Smooth muscle cell (in vitro differentiated cells): ENCODE results near the gene ABCC12. TPM values are rescaled to one million over a fixed set of nuclear protein-coding genes. Genes with fewer than 3 reads are reported as not detected.

Experiments
- DNase-seq: peaks from one replicate; lab custom pipeline; 2025; ENCODE audit not compliant: unreplicated experiment; lab: John Stamatoyannopoulos, UW
- H2AFZ ChIP-seq: fragments of 200-600 bp; sonication (generic); 2 replicates; pipeline ENCODE4 v1.6.0; 2016; ENCODE audit warnings: antibody characterized with exemption, low read depth, mild to moderate bottlenecking
- H3F3A ChIP-seq: fragments of 200-600 bp; sonication (generic); 2 replicates; pipeline ENCODE4 v1.6.0; 2017; ENCODE audit warnings: antibody characterized with exemption, low read depth
- H3K27ac ChIP-seq: fragments of 200-600 bp; sonication (generic); 2 replicates; pipeline ENCODE4 v1.5.1; 2016; ENCODE audit warnings: low read depth, mild to moderate bottlenecking
- H3K27me3 ChIP-seq: fragments of 200-600 bp; sonication (generic); 2 replicates; pipeline ENCODE4 v1.6.1; 2016; ENCODE audit warnings: low read depth, mild to moderate bottlenecking
- H3K36me3 ChIP-seq: fragments of 200-600 bp; sonication (generic); 2 replicates; pipeline ENCODE4 v1.5.1; 2016; ENCODE audit warnings: low read depth
- H3K4me1 ChIP-seq: fragments of 200-600 bp; sonication (generic); 2 replicates; pipeline ENCODE4 v1.5.1; 2016; ENCODE audit warnings: low read depth
- H3K4me2 ChIP-seq: fragments of 200-600 bp; sonication (generic); 2 replicates; pipeline ENCODE4 v1.6.0; 2016; ENCODE audit warnings: mild to moderate bottlenecking
- H3K4me3 ChIP-seq: fragments of 200-600 bp; sonication (generic); 2 replicates; pipeline ENCODE4 v1.5.1; 2016; ENCODE audit warnings: mild to moderate bottlenecking
- H3K79me2 ChIP-seq: fragments of 200-600 bp; sonication (generic); 2 replicates; pipeline ENCODE4 v1.6.0; 2016; ENCODE audit warnings: low read depth, mild to moderate bottlenecking
- H3K9ac ChIP-seq: fragments of 200-600 bp; sonication (generic); 2 replicates; pipeline ENCODE4 v1.6.0; 2016; ENCODE audit warnings: low read depth
- H3K9me3 ChIP-seq: fragments of 200-600 bp; sonication (generic); replicated peaks from 2 replicates; pipeline ENCODE4 v1.5.1; 2016; ENCODE audit warnings: low read depth
- H4K20me1 ChIP-seq: fragments of 200-600 bp; sonication (generic); 2 replicates; pipeline ENCODE4 v1.6.0; 2016; ENCODE audit warnings: low read depth
- WGBS: methylation state at CpG from one replicate; pipeline ENCODE4 v1.1.7; 2016; ENCODE audit warnings: low lambda C conversion rate; 5-methylcytosine and 5-hydroxymethylcytosine counted together
- polyA plus RNA-seq: library from polyadenylated mRNA; unstranded; fragments of >200 nt; fragmentation: Nextera tagmentation; extraction: Ambion mirVana; gene quantifications from 2 replicates; pipeline ENCODE4 v1.2.1, GENCODE V29; 2016
- total RNA-seq: library from RNA; depleted of rRNA; stranded (reverse); fragments of >200 nt; gene quantifications from 2 replicates; pipeline ENCODE4 v1.2.3, GENCODE V29; 2014
- TF ChIP-seq, protein P1 (sequence below): fragments of 200-600 bp; sonication (generic); IDR thresholded peaks from 2 replicates; pipeline ENCODE4 v1.5.1; 2017; ENCODE audit warnings: borderline replicate concordance, mild to moderate bottlenecking, antibody characterized with exemption; ENCODE audit not compliant: insufficient read depth, poor library complexity, severe bottlenecking

The ABCC12 gene
- total RNA-seq (not detected in 2 replicates), polyA plus RNA-seq (not detected in 2 replicates)

DNA sequence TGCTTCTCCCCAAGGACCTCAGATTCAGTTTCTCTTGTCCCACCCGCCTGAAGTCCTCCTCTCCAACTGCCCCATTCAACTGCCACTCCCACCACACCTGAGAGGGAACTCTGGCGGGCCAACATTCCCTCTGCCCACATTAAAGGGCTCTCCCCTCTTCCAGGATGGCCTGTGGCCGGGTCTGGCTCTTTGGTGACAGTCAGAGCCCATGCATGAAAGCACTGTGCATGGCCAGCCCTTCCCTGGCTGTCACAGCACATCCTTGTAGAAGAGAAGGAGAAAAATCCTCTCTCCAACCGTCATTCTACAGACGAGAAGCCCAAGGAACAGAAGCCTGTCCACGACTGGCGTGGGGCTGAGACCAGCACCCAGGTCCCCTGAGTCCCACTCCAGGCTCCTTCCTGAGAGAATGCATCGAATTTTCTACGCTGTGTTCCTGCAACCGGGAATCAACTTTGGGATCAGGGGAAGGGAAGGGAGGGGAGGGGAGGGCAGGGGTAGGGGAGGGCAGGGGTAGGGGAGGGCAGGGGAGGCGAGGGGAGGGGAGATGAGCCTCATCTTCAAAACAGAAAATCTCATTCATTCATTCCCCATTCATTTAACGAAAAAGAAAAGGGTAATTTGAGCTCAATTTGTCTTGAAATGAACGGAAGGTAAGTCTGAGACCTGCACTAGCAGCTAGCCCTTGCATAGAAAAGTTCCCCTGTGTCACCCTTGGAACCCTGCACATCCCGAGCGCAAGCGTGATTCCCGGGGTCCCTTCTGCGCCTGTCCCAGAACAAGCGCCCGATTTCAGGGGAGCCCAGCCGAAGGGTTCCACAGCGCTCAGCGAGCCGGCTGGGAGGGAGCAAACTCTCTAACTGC, at the start of gene ABCC12:
Gene ABCC12, minus strand, starts transcription at position 68 of the 864 bp plus-strand sequence. CDS start 9,569 bp downstream, outside the sequence.
- no peak within 1 kb of the TSS for H3K4me3 ChIP-seq
- no peak within 1 kb of the TSS for H3K9ac ChIP-seq
- no peak within 1 kb of the TSS for H3K4me2 ChIP-seq
- no peaks in the 10 kb centered on the region for H3K36me3 ChIP-seq
- H3F3A ChIP-seq, result no peaks in the 10 kb centered on the region
- no peak for DNase-seq
- no peaks in the 10 kb centered on the region for H4K20me1 ChIP-seq
- no peaks in the 10 kb centered on the region for H3K4me1 ChIP-seq
- 73% methylated on average over 23 of the region's 24 CpGs for WGBS
- no peak within 1 kb of the TSS for H2AFZ ChIP-seq
- TF ChIP-seq, protein P1, sequence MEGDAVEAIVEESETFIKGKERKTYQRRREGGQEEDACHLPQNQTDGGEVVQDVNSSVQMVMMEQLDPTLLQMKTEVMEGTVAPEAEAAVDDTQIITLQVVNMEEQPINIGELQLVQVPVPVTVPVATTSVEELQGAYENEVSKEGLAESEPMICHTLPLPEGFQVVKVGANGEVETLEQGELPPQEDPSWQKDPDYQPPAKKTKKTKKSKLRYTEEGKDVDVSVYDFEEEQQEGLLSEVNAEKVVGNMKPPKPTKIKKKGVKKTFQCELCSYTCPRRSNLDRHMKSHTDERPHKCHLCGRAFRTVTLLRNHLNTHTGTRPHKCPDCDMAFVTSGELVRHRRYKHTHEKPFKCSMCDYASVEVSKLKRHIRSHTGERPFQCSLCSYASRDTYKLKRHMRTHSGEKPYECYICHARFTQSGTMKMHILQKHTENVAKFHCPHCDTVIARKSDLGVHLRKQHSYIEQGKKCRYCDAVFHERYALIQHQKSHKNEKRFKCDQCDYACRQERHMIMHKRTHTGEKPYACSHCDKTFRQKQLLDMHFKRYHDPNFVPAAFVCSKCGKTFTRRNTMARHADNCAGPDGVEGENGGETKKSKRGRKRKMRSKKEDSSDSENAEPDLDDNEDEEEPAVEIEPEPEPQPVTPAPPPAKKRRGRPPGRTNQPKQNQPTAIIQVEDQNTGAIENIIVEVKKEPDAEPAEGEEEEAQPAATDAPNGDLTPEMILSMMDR, result no peak
- H3K79me2 ChIP-seq, result no peaks in the 10 kb centered on the region
- no peaks in the 10 kb centered on the region for H3K9me3 ChIP-seq
- no peak within 1 kb of the TSS for H3K27ac ChIP-seq
- no peaks in the 10 kb centered on the region for H3K27me3 ChIP-seq

DNA sequence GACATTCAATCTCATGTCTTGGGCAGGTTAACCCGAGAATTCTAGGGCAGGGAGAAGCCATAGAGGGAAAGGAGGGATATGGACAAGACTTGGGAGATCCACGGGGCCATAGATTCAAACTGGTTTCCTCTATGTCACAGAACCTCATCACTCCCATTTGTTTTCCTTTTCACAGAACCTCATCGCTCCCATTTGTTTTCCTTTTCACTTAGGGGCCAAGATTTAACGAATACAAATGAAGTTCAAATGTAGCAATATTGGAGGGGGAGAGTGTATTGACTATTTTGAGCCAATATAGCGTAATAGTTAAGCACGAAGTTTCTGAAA, 49.0 kb upstream of the ABCC12 start:
- H3K27me3 ChIP-seq, result peaks cover 6% of the 10 kb centered on the region
- H3K4me1 ChIP-seq, result no peaks in the 10 kb centered on the region
- TF ChIP-seq, protein P1, result no peak
- no peak overlapping the region for H2AFZ ChIP-seq
- no peak overlapping the region for H3K9ac ChIP-seq
- no peak overlapping the region for H3K4me3 ChIP-seq
- H3K27ac ChIP-seq, result no peak overlapping the region
- H3F3A ChIP-seq, result no peaks in the 10 kb centered on the region
- H3K4me2 ChIP-seq, result no peak overlapping the region
- H3K79me2 ChIP-seq, result no peaks in the 10 kb centered on the region
- H4K20me1 ChIP-seq, result no peaks in the 10 kb centered on the region
- no peak for DNase-seq
- no peaks in the 10 kb centered on the region for H3K9me3 ChIP-seq
- no peaks in the 10 kb centered on the region for H3K36me3 ChIP-seq
- 94% methylated on average over 6 of the region's 6 CpGs for WGBS

- Histone ChIP-seq H2AFZ (no peak overlapping the region), H3K79me2 (no peaks in the 10 kb centered on the region), H4K20me1 (no peaks in the 10 kb centered on the region), H3K4me2 (no peak overlapping the region), H3K9me3 (no peaks in the 10 kb centered on the region), H3F3A (no peaks in the 10 kb centered on the region), H3K27me3 (peaks cover 6% of the 10 kb centered on the region), H3K27ac (no peak overlapping the region), H3K9ac (no peak overlapping the region), H3K4me3 (no peak overlapping the region), H3K4me1 (no peaks in the 10 kb centered on the region), H3K36me3 (no peaks in the 10 kb centered on the region)
- TF ChIP-seq, protein P1, result no peak
- WGBS, result 90% methylated on average over 8 of the region's 8 CpGs
- no peak for DNase-seq
Measured at GRCh38 chr16:48203974-48204824, 48.4 kb upstream of the ABCC12 start.
